ENCODE measurements around the gene PAPPA. TPM values are rescaled to one million over a fixed set of nuclear protein-coding genes. Genes with fewer than 3 reads are reported as not detected.

Gene PAPPA
- total RNA-seq, 4 donors from 2014 or later, result 1.0 to 5.0 (median 2.8) TPM

DNA sequence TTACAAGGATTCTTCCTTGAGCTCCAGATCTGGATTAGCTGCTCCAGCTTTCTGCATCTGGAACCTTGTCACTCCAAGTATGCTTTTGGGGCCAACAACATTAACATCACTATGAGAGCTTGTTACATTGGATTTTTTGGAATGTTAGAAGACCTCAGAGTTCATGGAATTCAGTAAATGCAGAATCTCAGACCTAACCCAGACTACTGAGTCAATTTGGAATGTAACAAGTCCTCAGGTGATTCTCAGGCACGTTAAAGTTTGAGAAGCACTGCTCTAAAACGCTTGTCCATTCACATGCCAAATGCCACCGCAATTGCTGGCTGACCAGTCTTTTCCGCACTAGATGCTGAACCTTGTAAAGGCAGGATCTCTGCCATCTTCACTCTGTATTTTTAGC is 282.1 kb downstream of the PAPPA start:
- Histone ChIP-seq H3K4me3 (replicated peaks in 1 of 3) (no peak overlapping the region), H3K27ac (no peak overlapping the region), H3K36me3 (no peaks in the 10 kb centered on the region), H3K4me1 (no peaks in the 10 kb centered on the region), H3K27me3 (no peaks in the 10 kb centered on the region), H3K9me3 (no peaks in the 10 kb centered on the region)
- DNase-seq, result no peak
- 52 to 60% methylated on average over 4 of the region's 4 CpGs for WGBS, 2 donors
- TF ChIP-seq, protein P1, sequence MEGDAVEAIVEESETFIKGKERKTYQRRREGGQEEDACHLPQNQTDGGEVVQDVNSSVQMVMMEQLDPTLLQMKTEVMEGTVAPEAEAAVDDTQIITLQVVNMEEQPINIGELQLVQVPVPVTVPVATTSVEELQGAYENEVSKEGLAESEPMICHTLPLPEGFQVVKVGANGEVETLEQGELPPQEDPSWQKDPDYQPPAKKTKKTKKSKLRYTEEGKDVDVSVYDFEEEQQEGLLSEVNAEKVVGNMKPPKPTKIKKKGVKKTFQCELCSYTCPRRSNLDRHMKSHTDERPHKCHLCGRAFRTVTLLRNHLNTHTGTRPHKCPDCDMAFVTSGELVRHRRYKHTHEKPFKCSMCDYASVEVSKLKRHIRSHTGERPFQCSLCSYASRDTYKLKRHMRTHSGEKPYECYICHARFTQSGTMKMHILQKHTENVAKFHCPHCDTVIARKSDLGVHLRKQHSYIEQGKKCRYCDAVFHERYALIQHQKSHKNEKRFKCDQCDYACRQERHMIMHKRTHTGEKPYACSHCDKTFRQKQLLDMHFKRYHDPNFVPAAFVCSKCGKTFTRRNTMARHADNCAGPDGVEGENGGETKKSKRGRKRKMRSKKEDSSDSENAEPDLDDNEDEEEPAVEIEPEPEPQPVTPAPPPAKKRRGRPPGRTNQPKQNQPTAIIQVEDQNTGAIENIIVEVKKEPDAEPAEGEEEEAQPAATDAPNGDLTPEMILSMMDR (IDR thresholded peaks at IDR 0.05), result no peak
- no peak for TF ChIP-seq POLR2A (IDR thresholded peaks at IDR 0.05)
- intact Hi-C loops (cut with DNase I), result no loop called here

- Histone ChIP-seq H3K4me3 (replicated peaks in 1 of 3) (no peak overlapping the region), H3K4me1 (no peaks in the 10 kb centered on the region), H3K9me3 (no peaks in the 10 kb centered on the region), H3K27ac (no peak overlapping the region), H3K36me3 (no peaks in the 10 kb centered on the region), H3K27me3 (no peaks in the 10 kb centered on the region)
- intact Hi-C loops (cut with DNase I), result no loop called here
- 87 to 91% methylated on average over 1 of the region's 1 CpG for WGBS, 2 donors
- no peak for DNase-seq
- TF ChIP-seq, protein P1 (IDR thresholded peaks at IDR 0.05), result no peak
- no peak for TF ChIP-seq POLR2A (IDR thresholded peaks at IDR 0.05)
Observed at GRCh38 chr9:116436121-116436520, 282.5 kb downstream of the PAPPA start.

GRCh38 chr9:116437411-116438370 is 284.1 kb downstream of the PAPPA start:
- WGBS, 2 donors, result 91 to 93% methylated on average over 10 of the region's 11 CpGs
- Histone ChIP-seq H3K9me3 (no peaks in the 10 kb centered on the region), H3K36me3 (no peaks in the 10 kb centered on the region), H3K4me1 (no peaks in the 10 kb centered on the region), H3K27me3 (no peaks in the 10 kb centered on the region), H3K27ac (no peak overlapping the region), H3K4me3 (replicated peaks in 1 of 3) (no peak overlapping the region)
- intact Hi-C loops (cut with DNase I), result no loop called here
- TF ChIP-seq, protein P1 (IDR thresholded peaks at IDR 0.05), result no peak
- TF ChIP-seq POLR2A (IDR thresholded peaks at IDR 0.05), result no peak
- DNase-seq, result no peak

- Histone ChIP-seq H3K36me3 (no peaks in the 10 kb centered on the region), H3K4me1 (no peaks in the 10 kb centered on the region), H3K27me3 (no peaks in the 10 kb centered on the region), H3K4me3 (replicated peaks in 1 of 3) (no peak overlapping the region), H3K27ac (no peak overlapping the region), H3K9me3 (no peaks in the 10 kb centered on the region)
- no peak for DNase-seq
- no peak for TF ChIP-seq POLR2A (IDR thresholded peaks at IDR 0.05)
- TF ChIP-seq, protein P1 (IDR thresholded peaks at IDR 0.05), result no peak
- intact Hi-C loops (cut with DNase I), result no loop called here
Observed at GRCh38 chr9:116442528-116442927, 288.9 kb downstream of the PAPPA start.

DNA sequence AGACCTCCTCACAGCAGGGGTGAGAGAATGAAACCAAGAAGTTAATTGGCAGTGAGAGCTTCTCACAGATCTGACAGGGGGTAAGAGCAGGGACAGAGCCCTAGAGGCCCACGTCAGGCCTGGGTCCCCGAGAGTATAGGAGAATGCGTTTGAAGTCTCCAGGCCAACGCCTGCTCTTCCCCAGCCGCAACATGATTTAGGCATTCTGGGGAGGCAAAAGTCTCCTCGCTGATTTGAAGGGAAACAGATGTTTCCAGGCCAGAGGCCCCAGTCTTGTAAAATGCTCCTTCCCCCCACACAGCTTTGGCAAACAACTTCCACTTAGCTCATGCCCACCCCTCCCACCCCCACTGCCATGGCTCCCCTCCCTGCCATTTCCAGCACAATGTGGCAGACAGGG is 294.3 kb downstream of the PAPPA start:
- Histone ChIP-seq H3K27me3 (no peaks in the 10 kb centered on the region), H3K27ac (no peak overlapping the region), H3K36me3 (no peaks in the 10 kb centered on the region), H3K4me1 (peaks cover 0 to 9% of the 10 kb centered on the region in 2 donors), H3K9me3 (no peaks in the 10 kb centered on the region), H3K4me3 (replicated peaks in 1 of 3) (no peak overlapping the region)
- WGBS, 2 donors, result 59 to 64% methylated on average over 6 of the region's 6 CpGs
- no peak for DNase-seq
- intact Hi-C loops (cut with DNase I), result no loop called here
- TF ChIP-seq POLR2A (IDR thresholded peaks at IDR 0.05), result no peak
- TF ChIP-seq, protein P1 (IDR thresholded peaks at IDR 0.05), result no peak
